Measurements from ENCODE around the gene SVEP1.

DNA sequence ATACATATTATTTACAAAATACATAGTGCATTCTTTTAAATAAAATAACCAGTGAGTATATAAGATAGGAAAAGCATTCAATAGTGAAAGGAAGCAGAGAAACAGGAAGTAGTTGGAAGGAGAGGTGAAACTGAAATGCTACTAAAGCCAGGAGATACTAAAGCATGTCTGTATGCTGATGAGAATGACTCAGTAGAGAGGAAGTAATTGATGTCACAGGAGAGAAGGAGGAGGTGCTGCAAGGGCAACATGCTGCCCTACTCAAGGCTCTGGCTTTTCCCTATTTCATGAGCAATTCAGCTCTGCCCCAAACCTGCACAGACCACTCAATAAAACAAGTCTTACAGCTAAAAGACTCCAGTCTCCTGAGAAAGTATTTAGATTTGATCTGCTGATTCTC lies 133.4 kb downstream of the SVEP1 start:
- no peak for TF ChIP-seq EP300 (IDR thresholded peaks at IDR 0.05)
- no peak for TF ChIP-seq POLR2A (IDR thresholded peaks at IDR 0.05)
